Mucosa of stomach (tissue), 1 donor: ENCODE results near the gene CFB.
"Not testable (repeated sequence)": the region's sequence is repeated elsewhere in the genome, so short reads cannot be mapped to it uniquely, and the experiment has no call there.

Source experiments
- H3K27me3 ChIP-seq: one replicate; pipeline ENCODE4 v1.7.0; 2013; ENCODE audit warnings: mild to moderate bottlenecking, low read length; ENCODE audit not compliant: control insufficient read depth, insufficient read depth
- H3K36me3 ChIP-seq: one replicate; pipeline ENCODE4 v1.7.0; 2013; ENCODE audit warnings: low read length; ENCODE audit not compliant: control insufficient read depth, insufficient read depth
- H3K4me1 ChIP-seq: one replicate; pipeline ENCODE4 v1.7.0; 2013; ENCODE audit warnings: mild to moderate bottlenecking, low read length; ENCODE audit not compliant: control insufficient read depth, insufficient read depth
- H3K4me3 ChIP-seq: one replicate; pipeline ENCODE4 v1.7.0; 2013; ENCODE audit warnings: low read length
- H3K9ac ChIP-seq: one replicate; pipeline ENCODE4 v1.7.0; 2013; ENCODE audit warnings: mild to moderate bottlenecking, low read length, moderate library complexity
- H3K9me3 ChIP-seq: one replicate; pipeline ENCODE4 v1.7.0; 2013; ENCODE audit warnings: mild to moderate bottlenecking, low read length, moderate library complexity; ENCODE audit not compliant: control insufficient read depth
- donor health status: Pancreatic carcinoma.

The CFB gene

GRCh38 chr6:31980998-31981397 is 35.1 kb downstream of the CFB start:
- not testable (repeated sequence) for H3K4me1 ChIP-seq, H3K36me3 ChIP-seq, H3K9ac ChIP-seq

GRCh38 chr6:31981744-31982143 is 35.8 kb downstream of the CFB start, which contains the start of gene C4A:
C4A (plus strand) TSS chr6:31982057; CDS start chr6:31982108, 51 bp downstream.
- H3K9me3 ChIP-seq, H3K9ac ChIP-seq, H3K36me3 ChIP-seq, H3K4me1 ChIP-seq, H3K4me3 ChIP-seq, H3K27me3 ChIP-seq: not testable (repeated sequence)

More at GRCh38 chr6:31980998-31981397, 35.1 kb downstream of the CFB start:
- H3K27me3 ChIP-seq, H3K9me3 ChIP-seq, H3K4me3 ChIP-seq: not testable (repeated sequence)

- not testable (repeated sequence) for H3K4me1 ChIP-seq, H3K9ac ChIP-seq, H3K9me3 ChIP-seq, H3K27me3 ChIP-seq, H3K4me3 ChIP-seq, H3K36me3 ChIP-seq
These were observed 43.5 kb downstream of the CFB start for GRCh38 chr6:31989363-31989762.

GRCh38 chr6:31994421-31994820 is 48.5 kb downstream of the CFB start:
- not testable (repeated sequence) for H3K9me3 ChIP-seq, H3K4me3 ChIP-seq, H3K9ac ChIP-seq, H3K27me3 ChIP-seq, H3K36me3 ChIP-seq, H3K4me1 ChIP-seq

GRCh38 chr6:31996385-31996784 is 50.5 kb downstream of the CFB start:
- H3K9ac ChIP-seq, H3K9me3 ChIP-seq, H3K27me3 ChIP-seq, H3K4me3 ChIP-seq, H3K36me3 ChIP-seq, H3K4me1 ChIP-seq: not testable (repeated sequence)
